Mucosa of descending colon (tissue), 3 donors: Measurements from ENCODE around the gene MICOS13. TPM values are rescaled to one million over a fixed set of nuclear protein-coding genes. Genes with fewer than 3 reads are reported as not detected.

ENCODE experiments used
- ATAC-seq: fragments of 200-7000 bp; cut with Tn5 transposase; one replicate; pipeline ENCODE4 v1.9.1; 2020; ENCODE audit warnings: mild to moderate bottlenecking, moderate library complexity
- DNase-seq, 3 donors: peaks; one replicate each; pipeline ENCODE4 v3.0.0-alpha.2; 2020
- H3K36me3 ChIP-seq: fragments of 200-600 bp; one replicate; pipeline ENCODE4 v1.8.0; 2021; ENCODE audit warnings: low read depth, mild to moderate bottlenecking
- H3K4me1 ChIP-seq: fragments of 200-600 bp; one replicate; pipeline ENCODE4 v1.8.0; 2021; ENCODE audit warnings: low read depth, mild to moderate bottlenecking
- H3K4me3 ChIP-seq: fragments of 200-600 bp; one replicate; pipeline ENCODE4 v1.8.0; 2021; ENCODE audit warnings: mild to moderate bottlenecking
- H3K9me3 ChIP-seq: fragments of 200-600 bp; one replicate; pipeline ENCODE4 v1.8.0; 2021; ENCODE audit warnings: mild to moderate bottlenecking
- CTCF ChIP-seq: fragments of 200-600 bp; IDR thresholded peaks from one replicate; pipeline ENCODE4 v1.8.0; 2022; ENCODE audit warnings: antibody characterized with exemption, mild to moderate bottlenecking
- intact Hi-C, 2 donors: fragments of 100-400 bp; cut with DNase I in 1 of 2; cut with micrococcal nuclease in 1 of 2; formaldehyde crosslinking; loops; one replicate each; pipeline versions ENCODE4 v1.11.0 to v1.11.1; 2022; cut with DNase I, micrococcal nuclease
- total RNA-seq, 3 donors: library from RNA; stranded (reverse); fragmentation: NEBNext Ultra II Directional in 2 of 3; extraction: Animal tissue kit (Norgen Biotek cat#: 25700) in 2 of 3; gene quantifications; one replicate each; pipeline versions ENCODE4 v1.2.1 to v1.2.4, GENCODE V29; 2021 to 2023
- donor health status: DM: no; HTN: no; CAD: no; lungs with moderate emphysema.
- donor health status: DM: no; HTN: no; CAD: no.
- donor health status: DM: no; HTN: yes; CAD: no.

Gene MICOS13
- total RNA-seq, 3 donors from 2014 or later, result 70.1 to 73.7 (median 70.9) TPM

- ATAC-seq (no peak), DNase-seq (no peak)
- Histone ChIP-seq H3K9me3 (no peaks in the 10 kb centered on the region), H3K36me3 (no peaks in the 10 kb centered on the region), H3K4me3 (peak overlapping the region; percentile 95), H3K4me1 (peaks cover 12% of the 10 kb centered on the region)
- TF ChIP-seq CTCF, result no peak
- intact Hi-C loops, result no loop called here
These were observed 38.4 kb upstream of the MICOS13 start for GRCh38 chr19:5718579-5719273.

GRCh38 chr19:5718037-5718578 lies 37.8 kb upstream of the MICOS13 start:
- Histone ChIP-seq H3K4me1 (peaks cover 12% of the 10 kb centered on the region), H3K4me3 (no peak overlapping the region), H3K9me3 (no peaks in the 10 kb centered on the region), H3K36me3 (no peaks in the 10 kb centered on the region)
- no peak for TF ChIP-seq CTCF
- intact Hi-C loops, result no loop called here
- ATAC-seq (no peak), DNase-seq (no peak)

- no peaks in the 10 kb centered on the region for H3K9me3 ChIP-seq
- H3K4me1 ChIP-seq, result peaks cover 12% of the 10 kb centered on the region
- H3K36me3 ChIP-seq, result no peaks in the 10 kb centered on the region
- DNase-seq (no peak), ATAC-seq (no peak)
- no peak for TF ChIP-seq CTCF
- intact Hi-C loops, result no loop called here
- no peak overlapping the region for H3K4me3 ChIP-seq
These were observed 37.1 kb upstream of the MICOS13 start for GRCh38 chr19:5717215-5717935.

- Histone ChIP-seq H3K9me3 (no peaks in the 10 kb centered on the region), H3K36me3 (no peaks in the 10 kb centered on the region), H3K4me3 (no peak overlapping the region), H3K4me1 (peaks cover 12% of the 10 kb centered on the region)
- intact Hi-C loops, result no loop called here
- DNase-seq, result no peak
- no peak for TF ChIP-seq CTCF
- ATAC-seq, result no peak
These were observed 34.5 kb upstream of the MICOS13 start for GRCh38 chr19:5714816-5715215.

- no peak for DNase-seq
- Histone ChIP-seq H3K36me3 (no peaks in the 10 kb centered on the region), H3K4me3 (no peak overlapping the region), H3K4me1 (peaks cover 2% of the 10 kb centered on the region), H3K9me3 (no peaks in the 10 kb centered on the region)
- no peak for TF ChIP-seq CTCF
- intact Hi-C loops, result no loop called here
- ATAC-seq, result no peak
These were observed 32.9 kb upstream of the MICOS13 start for GRCh38 chr19:5713228-5713627.
